Measurements from ENCODE around the gene UAP1L1. TPM values are rescaled to one million over a fixed set of nuclear protein-coding genes. Genes with fewer than 3 reads are reported as not detected.

The UAP1L1 gene, protein sequence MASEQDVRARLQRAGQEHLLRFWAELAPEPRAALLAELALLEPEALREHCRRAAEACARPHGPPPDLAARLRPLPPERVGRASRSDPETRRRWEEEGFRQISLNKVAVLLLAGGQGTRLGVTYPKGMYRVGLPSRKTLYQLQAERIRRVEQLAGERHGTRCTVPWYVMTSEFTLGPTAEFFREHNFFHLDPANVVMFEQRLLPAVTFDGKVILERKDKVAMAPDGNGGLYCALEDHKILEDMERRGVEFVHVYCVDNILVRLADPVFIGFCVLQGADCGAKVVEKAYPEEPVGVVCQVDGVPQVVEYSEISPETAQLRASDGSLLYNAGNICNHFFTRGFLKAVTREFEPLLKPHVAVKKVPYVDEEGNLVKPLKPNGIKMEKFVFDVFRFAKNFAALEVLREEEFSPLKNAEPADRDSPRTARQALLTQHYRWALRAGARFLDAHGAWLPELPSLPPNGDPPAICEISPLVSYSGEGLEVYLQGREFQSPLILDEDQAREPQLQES
- 0.57 and 1.5 TPM in 2 replicates for total RNA-seq
- long read RNA-seq, partial matches to known transcripts, result 1 of 1 reads
- long read RNA-seq, other reads (novel, unspliced or antisense), result 0 of 1 reads

DNA sequence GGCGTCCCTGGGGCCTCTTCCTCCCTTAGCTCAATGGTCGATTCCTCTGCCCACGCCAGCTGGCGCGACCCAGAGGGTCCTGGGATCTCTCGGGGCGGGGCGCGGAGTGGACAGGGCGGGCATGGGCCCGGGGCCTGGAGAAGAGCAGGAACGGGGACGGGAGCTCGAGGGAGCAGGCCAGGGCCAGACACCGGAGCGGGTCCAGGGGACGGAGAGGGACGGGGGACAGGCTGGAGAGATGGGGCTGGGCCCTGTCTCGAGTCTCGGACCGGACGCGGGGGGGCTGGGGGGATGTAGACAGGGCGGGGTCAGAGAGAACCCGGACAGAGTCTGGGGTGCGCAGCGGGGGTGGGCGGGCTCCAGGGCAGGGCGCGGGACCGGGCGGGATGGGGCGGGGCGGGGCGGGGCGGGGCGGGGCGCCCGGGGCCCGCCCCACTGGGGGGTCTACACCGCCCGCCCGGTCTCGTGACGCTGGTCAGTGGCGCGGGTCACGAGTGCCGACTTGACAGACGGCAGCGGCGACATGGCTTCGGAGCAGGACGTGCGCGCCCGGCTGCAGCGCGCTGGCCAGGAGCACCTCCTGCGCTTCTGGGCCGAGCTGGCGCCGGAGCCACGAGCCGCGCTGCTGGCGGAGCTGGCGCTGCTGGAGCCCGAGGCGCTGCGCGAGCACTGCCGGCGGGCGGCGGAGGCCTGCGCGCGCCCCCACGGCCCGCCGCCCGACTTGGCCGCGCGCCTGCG lies at the start of gene UAP1L1:
UAP1L1 (plus strand) TSS at position 508 of the 738 bp plus-strand sequence; CDS start at position 524, 16 bp downstream.
- Mint-ChIP-seq H3K4me1 (ENCODE audit: low read depth) (no peaks in the 10 kb centered on the region), H3K4me3 (ENCODE audit: low read depth) (peak within 1 kb of the TSS; percentile 47), H3K36me3 (ENCODE audit: insufficient read depth) (no peaks in the 10 kb centered on the region), H3K27me3 (peaks cover 57% of the 10 kb centered on the region), H3K27ac (no peak within 1 kb of the TSS), H3K9me3 (ENCODE audit: low read depth) (no peaks in the 10 kb centered on the region)
- TF ChIP-seq, protein P1, sequence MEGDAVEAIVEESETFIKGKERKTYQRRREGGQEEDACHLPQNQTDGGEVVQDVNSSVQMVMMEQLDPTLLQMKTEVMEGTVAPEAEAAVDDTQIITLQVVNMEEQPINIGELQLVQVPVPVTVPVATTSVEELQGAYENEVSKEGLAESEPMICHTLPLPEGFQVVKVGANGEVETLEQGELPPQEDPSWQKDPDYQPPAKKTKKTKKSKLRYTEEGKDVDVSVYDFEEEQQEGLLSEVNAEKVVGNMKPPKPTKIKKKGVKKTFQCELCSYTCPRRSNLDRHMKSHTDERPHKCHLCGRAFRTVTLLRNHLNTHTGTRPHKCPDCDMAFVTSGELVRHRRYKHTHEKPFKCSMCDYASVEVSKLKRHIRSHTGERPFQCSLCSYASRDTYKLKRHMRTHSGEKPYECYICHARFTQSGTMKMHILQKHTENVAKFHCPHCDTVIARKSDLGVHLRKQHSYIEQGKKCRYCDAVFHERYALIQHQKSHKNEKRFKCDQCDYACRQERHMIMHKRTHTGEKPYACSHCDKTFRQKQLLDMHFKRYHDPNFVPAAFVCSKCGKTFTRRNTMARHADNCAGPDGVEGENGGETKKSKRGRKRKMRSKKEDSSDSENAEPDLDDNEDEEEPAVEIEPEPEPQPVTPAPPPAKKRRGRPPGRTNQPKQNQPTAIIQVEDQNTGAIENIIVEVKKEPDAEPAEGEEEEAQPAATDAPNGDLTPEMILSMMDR (IDR thresholded peaks at IDR 0.05; ENCODE audit: unreplicated experiment), result no peak
- DNase-seq (ENCODE audit: low spot score, unreplicated experiment), result no peak

GRCh38 chr9:137028263-137029057 lies 48.9 kb upstream of the UAP1L1 start:
- no peak overlapping the region for H3K27ac Mint-ChIP-seq
- peaks cover 2% of the 10 kb centered on the region for H3K4me1 Mint-ChIP-seq (ENCODE audit: low read depth)
- H3K4me3 Mint-ChIP-seq (ENCODE audit: low read depth), result peak overlapping the region; percentile 68
- peaks cover 5% of the 10 kb centered on the region for H3K27me3 Mint-ChIP-seq
- DNase-seq (ENCODE audit: low spot score, unreplicated experiment), result peak; percentile 67
- no peaks in the 10 kb centered on the region for H3K9me3 Mint-ChIP-seq (ENCODE audit: low read depth)
- TF ChIP-seq, protein P1 (IDR thresholded peaks at IDR 0.05; ENCODE audit: unreplicated experiment), result no peak
- H3K36me3 Mint-ChIP-seq (ENCODE audit: insufficient read depth), result no peaks in the 10 kb centered on the region

GRCh38 chr9:137029058-137029936 lies 48.0 kb upstream of the UAP1L1 start:
- DNase-seq (ENCODE audit: low spot score, unreplicated experiment), result peak; percentile 88
- Mint-ChIP-seq H3K36me3 (ENCODE audit: insufficient read depth) (no peaks in the 10 kb centered on the region), H3K4me1 (ENCODE audit: low read depth) (peaks cover 2% of the 10 kb centered on the region), H3K9me3 (ENCODE audit: low read depth) (no peaks in the 10 kb centered on the region), H3K27ac (no peak overlapping the region), H3K27me3 (peaks cover 5% of the 10 kb centered on the region), H3K4me3 (ENCODE audit: low read depth) (peak overlapping the region; percentile 68)
- TF ChIP-seq, protein P1 (IDR thresholded peaks at IDR 0.05; ENCODE audit: unreplicated experiment), result peak; percentile 84

- DNase-seq (ENCODE audit: low spot score, unreplicated experiment), result no peak
- TF ChIP-seq, protein P1 (IDR thresholded peaks at IDR 0.05; ENCODE audit: unreplicated experiment), result no peak
- Mint-ChIP-seq H3K36me3 (ENCODE audit: insufficient read depth) (no peaks in the 10 kb centered on the region), H3K4me3 (ENCODE audit: low read depth) (no peak overlapping the region), H3K27ac (no peak overlapping the region), H3K27me3 (peaks cover 5% of the 10 kb centered on the region), H3K4me1 (ENCODE audit: low read depth) (peaks cover 2% of the 10 kb centered on the region), H3K9me3 (ENCODE audit: low read depth) (no peaks in the 10 kb centered on the region)
Measured at GRCh38 chr9:137030006-137030405, 47.3 kb upstream of the UAP1L1 start.
